GM18867 (cell line): ENCODE data around the gene CDC42BPA.
"Not testable (repeated sequence)": the region's sequence is repeated elsewhere in the genome, so short reads cannot be mapped to it uniquely, and the experiment has no call there.

Experiments
- ATAC-seq: cut with Tn5 transposase; IDR thresholded peaks from one replicate; pipeline ENCODE4 v1.9.1; 2021; ENCODE audit warnings: mild to moderate bottlenecking, moderate library complexity; ENCODE audit not compliant: unreplicated experiment

The CDC42BPA gene

DNA sequence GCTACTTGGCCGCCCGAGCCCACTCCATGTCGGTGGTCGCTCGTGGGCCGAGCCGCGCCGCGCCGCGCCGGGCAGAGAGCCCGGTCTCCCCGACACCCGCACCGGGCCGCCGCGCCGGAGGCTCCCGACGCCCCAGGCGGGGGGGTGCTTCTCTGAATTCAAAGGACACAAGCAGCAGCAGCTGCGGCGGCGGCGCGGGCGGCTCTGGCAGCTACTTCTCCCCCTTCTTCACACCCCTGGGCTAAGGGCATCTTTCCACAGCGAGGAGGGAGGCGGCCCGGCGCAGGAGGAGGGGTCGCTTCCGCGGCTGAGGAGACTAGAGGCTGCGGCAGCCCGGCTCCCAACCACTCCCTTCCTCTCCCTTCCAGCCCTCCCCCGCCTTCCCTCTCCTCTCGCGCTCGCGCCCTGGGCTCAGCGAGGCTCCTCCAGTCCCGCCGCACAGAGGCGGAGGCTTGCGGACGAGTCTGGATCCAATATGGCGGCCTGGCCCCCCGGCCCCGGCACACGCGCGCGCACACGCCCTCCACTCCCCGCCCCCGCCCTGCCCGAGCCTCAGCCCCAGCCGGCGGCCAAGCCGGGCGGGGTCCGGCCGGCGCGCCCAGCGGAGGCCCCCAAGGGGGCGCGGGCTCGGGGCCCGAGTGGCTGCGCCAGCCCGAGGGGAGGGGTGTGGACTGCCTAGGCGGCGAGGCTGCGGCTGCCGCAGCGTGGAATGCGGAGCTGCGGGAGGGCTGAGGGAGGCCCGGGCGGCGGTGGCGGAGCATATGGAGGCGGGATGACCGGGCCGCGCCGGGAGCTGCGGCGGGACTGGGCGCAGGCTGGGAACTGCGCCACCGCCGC lies at the start of gene CDC42BPA:
Gene CDC42BPA (minus strand): TSS at position 477 of the 837 bp plus-strand sequence. CDS start 1,310 bp downstream, outside the sequence.
- no peak for ATAC-seq

- no peak for ATAC-seq
Measured at GRCh38 chr1:227368009-227368408, 49.7 kb upstream of the CDC42BPA start.

GRCh38 chr1:227365473-227366431 lies 47.5 kb upstream of the CDC42BPA start:
- no peak for ATAC-seq

- no peak for ATAC-seq
Measured at GRCh38 chr1:227364657-227365056, 46.4 kb upstream of the CDC42BPA start.

DNA sequence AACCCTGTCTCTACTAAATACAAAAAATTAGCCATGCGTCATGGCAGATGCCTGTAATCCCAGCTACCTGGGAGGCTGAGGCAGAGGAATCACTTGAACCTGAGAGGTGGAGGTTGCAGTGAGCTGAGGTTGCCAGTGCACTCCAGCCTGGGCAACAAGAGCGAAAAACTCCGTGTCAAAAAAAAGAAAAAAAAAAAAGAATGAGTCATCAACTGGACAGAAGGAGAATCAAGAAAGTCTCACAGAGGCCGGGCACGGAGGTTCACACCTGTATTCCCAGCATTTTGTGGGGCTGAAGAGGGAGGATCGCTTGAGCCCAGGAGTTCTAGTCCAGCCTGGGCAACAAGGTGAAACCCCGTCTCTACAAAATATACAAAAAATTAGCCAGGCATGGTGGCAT lies 45.5 kb upstream of the CDC42BPA start:
- no peak for ATAC-seq

GRCh38 chr1:227362039-227362438 lies 43.7 kb upstream of the CDC42BPA start:
- ATAC-seq, result no peak

GRCh38 chr1:227357927-227358302 lies 39.6 kb upstream of the CDC42BPA start:
- no peak for ATAC-seq

DNA sequence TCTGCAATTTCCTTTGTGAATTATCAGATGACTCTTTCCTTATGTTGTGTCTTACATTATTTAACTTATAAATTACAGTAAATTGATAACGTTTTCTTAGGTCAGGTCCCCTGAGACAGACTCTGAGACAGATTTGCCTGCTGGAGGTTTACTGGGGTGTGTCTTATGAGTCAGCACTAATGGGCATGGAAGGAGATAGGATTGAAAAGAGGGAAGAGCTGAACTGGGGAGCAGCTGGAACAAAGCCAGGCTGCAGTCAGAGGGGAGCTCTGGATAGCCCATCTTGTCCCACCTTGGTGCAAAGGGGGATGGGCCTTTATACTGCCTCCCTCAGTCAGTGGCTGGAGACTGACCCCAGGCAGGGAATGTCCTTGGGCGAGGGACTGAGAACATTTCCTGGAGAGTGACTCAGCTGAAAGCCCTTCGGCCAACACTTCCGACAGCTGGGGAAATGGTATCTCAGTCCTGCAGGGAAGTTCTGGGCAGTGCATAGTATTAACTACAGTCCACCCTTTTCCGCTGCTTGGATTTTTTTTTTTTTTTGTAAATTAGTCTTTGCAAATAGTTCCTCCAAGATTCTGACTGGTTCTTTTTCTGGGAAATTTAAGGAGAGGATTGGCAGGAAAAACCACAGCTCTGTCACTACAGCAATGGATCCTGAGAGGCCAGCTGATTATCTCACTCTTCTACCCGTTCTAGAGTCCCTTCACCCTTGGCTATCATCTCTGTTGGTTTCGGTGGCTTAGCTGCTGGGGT lies 39.1 kb upstream of the CDC42BPA start:
- ATAC-seq, result no peak

GRCh38 chr1:227356620-227357146 lies 38.4 kb upstream of the CDC42BPA start:
- no peak for ATAC-seq

DNA sequence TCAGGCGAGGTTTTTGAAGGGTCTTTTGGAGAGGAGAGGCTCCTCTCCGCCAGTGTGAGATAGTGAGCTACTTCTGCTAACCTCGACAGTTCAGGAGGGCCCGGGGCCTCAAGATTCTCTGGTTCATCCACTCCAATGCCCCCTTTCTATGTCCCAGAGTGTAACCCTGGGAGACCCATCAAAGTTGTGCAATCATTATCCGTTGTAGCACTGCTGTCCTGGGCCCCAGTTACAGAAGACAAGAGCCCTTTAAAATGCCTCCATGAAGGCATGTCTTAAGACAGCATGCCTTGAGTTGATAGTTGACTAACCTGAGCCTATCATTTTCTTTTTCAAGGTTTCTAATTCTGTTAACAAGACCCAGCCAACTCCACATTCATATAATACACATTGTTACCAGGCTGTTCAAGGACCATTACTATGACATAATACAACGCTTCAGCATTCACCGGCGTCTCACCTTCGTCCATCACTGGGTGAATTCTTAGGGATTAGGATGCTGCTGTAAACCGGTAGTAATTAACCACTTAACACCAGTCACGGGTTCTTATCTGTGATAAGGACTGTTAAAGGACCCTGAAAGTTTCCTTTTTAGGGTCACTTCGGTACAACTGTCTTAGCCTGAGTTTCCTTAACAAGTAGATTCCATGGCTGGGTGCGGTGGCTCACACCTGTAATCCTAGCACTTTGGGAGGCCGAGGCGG lies 37.4 kb upstream of the CDC42BPA start:
- no peak for ATAC-seq

DNA sequence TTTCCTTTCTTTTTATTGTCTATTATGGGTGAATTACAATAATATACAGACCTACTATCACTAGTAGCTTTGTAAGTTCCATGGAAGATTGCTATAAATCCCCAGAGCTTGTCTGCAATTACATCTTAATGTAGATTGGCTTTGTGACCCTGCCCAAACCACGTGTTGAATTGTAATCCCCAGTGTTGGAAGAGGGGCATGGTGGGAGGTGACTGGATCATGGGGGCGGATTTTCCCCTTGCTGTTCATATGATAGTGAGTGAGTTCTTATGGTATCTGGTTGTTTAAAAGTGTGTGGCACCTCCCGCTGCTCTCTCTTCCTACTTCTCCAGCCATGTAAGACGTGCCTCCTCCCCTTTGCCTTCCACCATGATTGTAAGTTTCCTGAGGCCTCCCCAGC lies 34.9 kb upstream of the CDC42BPA start:
- no peak for ATAC-seq

DNA sequence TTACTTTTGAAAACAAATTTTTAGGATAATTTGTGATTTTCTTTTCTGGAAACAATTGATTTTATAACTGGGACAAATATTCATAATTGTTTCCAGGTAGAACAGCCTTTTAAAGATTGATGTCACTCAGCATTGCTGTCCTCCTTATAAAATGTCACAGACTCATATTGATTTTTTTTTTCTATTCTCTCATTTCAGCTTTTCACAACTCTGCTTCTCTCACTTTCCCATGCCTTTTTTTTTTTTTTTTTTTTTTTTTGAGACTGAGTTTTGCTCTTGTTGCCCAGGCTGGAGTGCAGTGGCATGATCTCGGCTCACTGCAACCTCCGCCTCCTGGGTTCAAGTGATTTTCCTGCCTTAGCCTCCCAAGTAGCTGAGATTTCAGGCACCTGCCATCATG lies 33.9 kb upstream of the CDC42BPA start:
- not testable (repeated sequence) for ATAC-seq

- no peak for ATAC-seq
Measured at GRCh38 chr1:227351443-227351842, 33.2 kb upstream of the CDC42BPA start.

- ATAC-seq, result no peak
Measured at GRCh38 chr1:227349967-227350366, 31.7 kb upstream of the CDC42BPA start.

- ATAC-seq, result no peak
Measured at GRCh38 chr1:227343727-227344551, 25.6 kb upstream of the CDC42BPA start.

GRCh38 chr1:227343206-227343605 lies 24.9 kb upstream of the CDC42BPA start:
- ATAC-seq, result no peak

GRCh38 chr1:227342075-227342829 lies 24.0 kb upstream of the CDC42BPA start:
- no peak for ATAC-seq

DNA sequence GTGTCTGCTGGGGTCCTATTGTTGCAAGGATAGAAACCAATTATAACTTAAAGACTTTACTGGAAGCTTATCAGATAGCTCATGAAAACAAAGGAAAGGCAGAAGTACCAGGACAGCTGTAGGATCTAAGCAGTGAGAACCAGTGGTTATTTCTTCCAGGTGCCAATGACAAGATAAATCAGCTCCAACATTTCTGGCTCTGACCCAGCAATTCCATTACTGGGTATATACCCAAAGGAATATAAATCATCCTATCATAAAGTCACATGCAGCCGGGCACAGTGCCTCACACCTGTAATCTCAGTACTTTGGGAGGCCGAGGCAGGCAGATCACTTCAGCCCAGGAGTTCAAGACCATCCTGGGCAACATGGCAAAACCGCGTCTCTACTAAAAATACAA lies 17.8 kb upstream of the CDC42BPA start:
- ATAC-seq, result not testable (repeated sequence)
